T-helper 2 cell treated with Interferon-gamma antibody and Interleukin-4, amounts not matched to agents 100 ng/mL and 5 ng/mL, for 36 hours (primary cell): ENCODE measurements around the gene CCDC24. TPM values are rescaled to one million over a fixed set of nuclear protein-coding genes. Genes with fewer than 3 reads are reported as not detected.

Experiments
- intact Hi-C: fragments of 100-400 bp; cut with micrococcal nuclease; formaldehyde crosslinking; loops from one replicate; pipeline ENCODE4 v1.15.1; 2023
- total RNA-seq: library from RNA; stranded (reverse); gene quantifications from 2 replicates; pipeline ENCODE4 v1.2.3, GENCODE V29; 2022

Gene CCDC24
- total RNA-seq, 1 donor from 2014 or later: 0.75 TPM

DNA sequence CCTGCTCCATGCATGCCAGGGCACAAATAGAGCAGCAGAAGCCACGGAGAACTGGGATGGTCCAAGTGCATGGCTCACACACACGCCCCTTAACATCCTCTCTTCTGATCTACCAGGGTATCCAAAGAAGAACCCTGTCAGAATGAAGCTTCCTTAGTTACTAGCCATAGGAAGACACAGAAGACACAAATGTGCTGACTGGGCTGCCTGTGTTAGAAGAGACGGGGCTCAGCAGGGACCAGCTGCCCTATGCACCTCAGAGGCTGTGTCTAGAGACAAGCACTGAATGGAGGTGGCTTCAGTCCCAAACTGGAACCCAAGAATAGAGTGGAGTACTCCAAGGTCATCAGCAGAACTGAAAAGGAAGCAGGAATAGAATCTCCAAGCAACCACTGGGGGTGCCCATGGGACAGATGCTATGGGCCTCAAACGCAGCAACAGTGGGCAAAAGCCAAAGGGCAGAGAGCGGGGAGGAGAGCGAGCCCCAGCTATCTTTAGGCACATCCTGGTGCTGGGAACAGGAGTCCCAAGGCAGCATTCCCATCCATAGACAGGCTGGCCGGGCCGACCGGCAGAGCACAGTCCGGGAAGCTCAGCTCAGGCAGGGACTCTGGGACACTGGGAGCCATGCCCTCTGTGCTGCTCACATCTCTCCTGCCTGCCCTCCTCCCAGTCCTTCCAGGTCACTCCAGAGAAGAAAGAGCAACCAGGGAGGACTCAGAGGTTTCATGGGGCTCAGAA, 30.4 kb downstream of the CCDC24 start:
- intact Hi-C loops: no loop called here

DNA sequence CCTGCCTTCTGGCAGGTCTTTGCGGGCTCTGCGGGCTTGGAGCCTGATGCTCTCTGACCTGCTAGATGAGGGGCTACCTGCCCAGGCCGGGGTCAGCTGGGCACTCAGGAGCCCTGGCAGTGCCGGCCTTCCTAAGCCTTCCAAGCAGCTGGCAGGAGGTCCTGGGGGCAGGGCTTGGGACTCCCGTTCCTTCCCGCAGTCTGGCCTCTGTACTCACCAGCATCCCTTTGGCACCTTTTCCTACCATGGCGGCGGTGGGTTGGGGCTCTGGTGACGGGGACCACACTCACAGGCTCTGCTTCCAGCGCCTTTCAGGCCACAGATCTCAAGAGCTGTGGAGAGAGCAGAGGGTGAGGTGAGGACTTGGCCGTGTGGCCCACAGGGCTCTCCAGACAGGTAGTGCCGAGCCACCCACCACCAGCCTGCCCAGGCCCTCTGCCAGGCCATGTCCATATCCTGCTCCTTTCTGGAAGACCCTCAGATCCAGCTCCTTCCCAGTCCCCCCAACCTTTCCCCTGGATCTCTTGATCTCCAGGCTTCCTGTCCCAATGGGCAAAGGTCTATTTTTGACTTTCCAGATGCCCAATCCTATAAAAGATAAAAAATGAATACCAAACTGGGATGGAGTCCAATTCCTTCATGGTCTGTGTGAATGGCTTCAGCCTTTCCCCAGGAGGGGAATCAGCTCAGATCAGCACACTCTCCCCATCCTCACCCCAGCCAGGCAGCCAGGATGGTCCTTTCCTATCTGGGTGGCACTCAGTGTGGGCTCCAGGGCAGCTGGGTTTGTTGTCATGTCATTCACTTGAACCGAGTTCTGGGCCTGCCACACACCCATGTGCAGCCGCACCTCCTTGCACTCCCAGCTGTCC, 32.9 kb downstream of the CCDC24 start:
- intact Hi-C loops: no loop called here

- intact Hi-C loops: no loop called here
Observed at GRCh38 chr1:44024903-44025525, 33.6 kb downstream of the CCDC24 start.

GRCh38 chr1:44025816-44026215, 34.4 kb downstream of the CCDC24 start:
- intact Hi-C loops: no loop called here

DNA sequence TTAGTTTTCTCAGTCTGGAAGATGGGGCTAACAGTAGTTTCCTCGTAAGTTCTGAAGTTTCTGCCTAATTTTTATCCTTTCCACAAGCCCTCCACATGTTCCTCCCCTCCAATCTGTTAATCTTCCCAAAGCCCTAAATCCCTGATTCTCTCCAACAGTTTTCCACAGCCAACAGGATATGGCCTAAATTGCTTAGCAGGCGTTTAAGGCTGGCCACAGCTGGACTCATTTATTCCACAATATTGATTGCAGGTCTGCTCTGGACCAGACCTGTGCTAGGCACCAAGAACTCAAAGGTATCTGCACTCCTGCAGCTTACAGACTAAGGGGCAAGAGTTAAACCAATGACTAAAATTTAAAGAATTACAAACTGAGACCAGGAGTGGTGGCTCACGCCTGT, 35.9 kb downstream of the CCDC24 start:
- intact Hi-C loops: no loop called here

GRCh38 chr1:44029260-44029910, 38.0 kb downstream of the CCDC24 start:
- intact Hi-C loops: loop anchor here (2.0 kb wide), 1 partner anchor 25 kb away; no protein-coding TSS in a partner anchor

- intact Hi-C loops: loop anchor here (1.0 to 10.0 kb wide), 5 partner anchors 25 to 323 kb away; partner anchors contain the start of genes ATP6V0B, CCDC24, IPO13 and ST3GAL3
Observed at GRCh38 chr1:44029911-44030604, 38.7 kb downstream of the CCDC24 start.

DNA sequence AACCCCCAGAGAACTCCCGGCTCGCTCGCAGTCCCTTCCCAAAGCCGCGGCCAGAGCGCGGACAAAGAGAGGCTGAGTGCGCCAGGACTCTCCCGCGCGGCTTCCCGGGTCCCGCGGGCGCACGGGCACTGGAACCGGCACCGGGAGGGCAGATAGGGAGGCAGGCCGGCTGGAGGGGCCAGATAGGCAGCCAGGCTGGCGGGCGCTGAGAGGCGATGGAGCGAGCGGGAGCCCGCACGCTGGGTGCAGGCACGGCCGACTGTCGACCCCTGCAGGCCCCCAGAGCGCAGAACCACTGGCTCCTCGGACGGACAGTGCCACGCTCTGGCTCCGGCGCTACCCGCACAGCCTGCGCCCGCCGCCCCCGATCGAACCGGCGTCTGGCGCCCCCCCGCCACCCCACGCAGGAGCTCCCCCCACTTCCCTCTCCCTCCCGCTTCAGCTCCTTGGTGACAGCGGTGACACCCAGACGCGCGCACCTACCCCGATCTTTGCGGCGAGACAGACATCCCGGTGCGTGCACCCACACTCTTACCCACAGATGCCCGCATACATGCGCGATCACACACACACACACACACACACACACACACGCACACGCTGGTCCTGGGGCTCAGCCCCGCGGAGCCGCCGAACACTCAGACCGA, 39.3 kb downstream of the CCDC24 start:
- intact Hi-C loops: loop anchor here (1.0 to 10.0 kb wide), 4 partner anchors 39 to 323 kb away; partner anchors contain the start of genes ATP6V0B, CCDC24, IPO13 and ST3GAL3

DNA sequence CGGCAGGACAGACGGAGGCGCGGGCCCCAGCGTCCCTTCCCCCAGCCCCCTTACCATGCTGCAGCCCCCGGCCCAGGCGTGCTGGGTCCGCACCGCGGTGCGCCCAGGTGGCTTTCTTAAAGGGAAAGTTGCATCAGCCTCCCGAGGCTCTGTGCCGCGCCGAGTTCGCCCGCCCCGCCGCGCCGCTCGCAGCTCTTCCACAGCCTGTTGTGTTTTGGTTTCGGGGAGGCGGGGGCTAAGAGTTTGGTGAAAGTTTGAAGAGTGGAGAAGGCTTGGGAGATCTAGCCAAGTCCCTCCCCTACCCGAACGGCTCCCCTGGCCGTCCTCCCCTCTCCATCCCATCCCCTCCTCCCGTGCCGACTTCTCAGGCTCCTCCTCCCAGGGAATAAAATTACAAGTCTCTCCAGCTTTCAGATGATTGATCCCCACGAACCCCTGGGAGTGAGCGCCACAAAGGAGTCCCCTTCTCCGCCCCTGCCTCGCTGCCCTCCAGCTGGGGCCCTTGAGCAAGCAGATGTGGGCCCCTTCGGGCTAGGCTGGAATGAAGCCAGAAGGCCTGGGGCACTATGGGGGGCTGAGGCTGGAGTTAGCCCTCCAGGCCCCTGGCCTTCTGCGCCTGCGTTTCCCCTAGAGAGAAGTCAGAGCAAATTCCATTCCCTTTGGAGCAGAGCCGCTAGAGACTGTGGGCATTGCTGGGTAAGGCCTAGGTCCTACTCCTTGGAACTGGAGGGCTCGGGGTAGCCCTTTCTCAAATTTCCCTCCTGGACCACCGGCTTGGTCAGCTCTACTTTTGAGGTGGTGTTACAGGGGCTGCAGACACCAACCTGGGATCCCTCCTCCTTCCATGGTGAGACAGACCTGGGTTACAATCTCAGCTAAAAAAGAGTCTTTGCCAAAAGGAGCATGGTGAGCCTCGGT, 40.1 kb downstream of the CCDC24 start, which contains the start of gene SLC6A9:
Gene SLC6A9, minus strand, starts transcription at position 211 of the 918 bp plus-strand sequence. CDS start 7,185 bp downstream, outside the sequence.
- intact Hi-C loops: loop anchor here (5.0 to 10.0 kb wide), 2 partner anchors 87 to 324 kb away; partner anchors contain the start of genes IPO13 and ST3GAL3

- intact Hi-C loops: loop anchor here (5.0 to 10.0 kb wide), 2 partner anchors 87 to 325 kb away; partner anchors contain the start of genes IPO13 and ST3GAL3
Observed at GRCh38 chr1:44032170-44032790, 40.9 kb downstream of the CCDC24 start.

DNA sequence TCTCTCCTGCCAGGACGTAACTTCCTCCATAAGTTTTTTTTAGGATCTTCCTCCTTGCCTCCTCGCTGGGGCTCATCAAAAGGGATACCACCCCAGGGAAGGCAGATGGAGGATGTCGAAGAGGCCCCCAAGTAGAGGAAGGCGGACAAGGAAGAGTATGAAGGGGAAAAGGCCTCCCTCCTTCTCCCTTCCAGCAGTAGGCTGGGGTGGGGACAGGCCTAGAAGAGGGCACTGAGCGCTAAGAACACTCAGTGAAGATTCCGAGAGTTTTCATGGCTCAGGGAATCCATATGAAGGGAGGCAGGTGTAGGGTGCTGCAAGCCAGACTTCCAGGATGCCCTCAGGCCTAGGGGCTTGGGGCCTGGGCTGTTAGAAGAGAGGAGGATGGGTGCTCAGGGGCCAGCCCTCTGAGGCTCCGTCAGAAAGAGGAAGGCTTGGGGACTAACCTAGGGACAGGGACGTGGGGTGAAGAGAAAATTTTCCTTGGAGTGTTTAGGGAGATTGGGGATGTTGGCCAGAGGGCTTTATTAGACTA, 41.7 kb downstream of the CCDC24 start:
- intact Hi-C loops: loop anchor here (5.0 to 10.0 kb wide), 2 partner anchors 88 to 326 kb away; partner anchors contain the start of genes IPO13 and ST3GAL3

DNA sequence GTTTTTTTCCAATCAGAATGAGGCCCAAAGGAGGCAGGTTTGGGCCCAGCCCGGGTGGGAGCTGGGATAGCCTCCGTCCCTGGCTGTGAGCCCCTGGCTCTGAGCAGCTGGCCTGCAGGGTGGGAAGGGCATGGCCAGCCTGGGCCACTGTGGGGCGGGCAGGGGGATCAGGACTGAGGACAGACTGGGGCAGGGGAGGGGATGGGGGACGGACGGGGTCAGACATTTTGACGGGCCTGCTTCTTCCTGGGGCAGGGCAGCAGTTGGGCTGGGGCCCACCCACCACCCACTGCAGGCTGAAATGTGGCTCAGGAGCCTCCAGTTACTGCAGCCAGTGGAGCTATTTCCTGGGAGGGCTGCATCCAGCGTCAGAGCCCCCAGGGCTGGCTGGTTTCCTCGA, 42.4 kb downstream of the CCDC24 start:
- intact Hi-C loops: loop anchor here (5.0 to 10.0 kb wide), 2 partner anchors 89 to 326 kb away; partner anchors contain the start of genes IPO13 and ST3GAL3

- intact Hi-C loops: loop anchor here (5.0 to 10.0 kb wide), 2 partner anchors 90 to 327 kb away; partner anchors contain the start of genes IPO13 and ST3GAL3
Observed at GRCh38 chr1:44034423-44034822, 43.0 kb downstream of the CCDC24 start.

DNA sequence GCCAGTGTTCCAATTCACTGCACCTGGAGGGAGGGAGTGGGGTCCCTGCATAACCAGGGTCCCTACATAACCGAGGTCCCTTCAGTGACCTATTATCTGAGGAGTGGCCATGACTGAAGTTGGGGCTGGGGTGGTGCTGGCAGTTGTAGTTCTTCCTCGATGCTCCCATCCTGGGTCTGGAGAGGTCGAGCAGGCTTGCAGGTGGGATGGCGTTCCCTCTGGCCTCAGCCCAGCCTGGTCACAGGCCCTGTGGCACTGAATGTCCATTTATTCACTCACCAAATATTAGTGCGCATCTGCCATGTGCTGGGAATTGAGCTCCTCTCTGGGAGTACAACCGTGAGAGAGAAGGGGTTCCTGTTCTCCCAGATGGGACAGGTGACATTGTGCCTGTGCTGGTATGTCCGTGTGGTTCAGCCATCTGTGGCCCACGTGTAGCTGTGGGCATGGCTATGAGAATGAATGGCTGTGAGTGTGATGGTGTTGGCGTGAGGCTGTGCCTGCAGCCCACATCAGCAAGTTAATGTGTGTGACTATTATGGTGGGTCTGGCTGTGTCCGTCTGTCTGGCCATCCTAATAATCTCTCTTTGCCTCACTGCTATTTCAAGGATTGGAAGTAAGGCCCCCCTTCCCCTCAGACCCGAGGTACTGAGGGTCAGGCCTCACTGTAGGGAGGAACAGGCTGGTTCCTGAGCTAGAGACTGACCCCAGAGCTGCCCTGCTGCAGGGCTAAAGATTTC, 43.7 kb downstream of the CCDC24 start:
- intact Hi-C loops: loop anchor here (5.0 to 10.0 kb wide), 2 partner anchors 90 to 328 kb away; partner anchors contain the start of genes IPO13 and ST3GAL3

- intact Hi-C loops: loop anchor here (1.0 to 10.0 kb wide), 4 partner anchors 31 to 507 kb away; partner anchors contain the start of gene IPO13
Observed at GRCh38 chr1:44035726-44036408, 44.5 kb downstream of the CCDC24 start.
